SK-N-SH (cell line): ENCODE results near the gene ALPK3.

Source experiments
- CHD2 ChIP-seq: fragments of 150-350 bp; IDR thresholded peaks from 2 replicates; pipeline ENCODE4 v1.6.1; 2018; ENCODE audit warnings: low read length; ENCODE audit not compliant: partially characterized antibody
- CTCF ChIP-seq: fragments of 200-600 bp; sonication (generic); IDR thresholded peaks from 2 replicates; pipeline ENCODE4 v1.6.1; 2017; ENCODE audit warnings: antibody characterized with exemption, mild to moderate bottlenecking, moderate library complexity
- EP300 ChIP-seq, 2 experiments: IDR thresholded peaks; 2 replicates each; pipeline versions ENCODE4 v1.4.0 to v1.6.1; 2012; ENCODE audit warnings: borderline replicate concordance in 1 of 2, low read depth in 1 of 2, low read length in 1 of 2
- EZH2phosphoT487 ChIP-seq: fragments of 200-600 bp; sonication (generic); IDR thresholded peaks from 2 replicates; pipeline ENCODE4 v1.6.1; 2017; ENCODE audit warnings: low read depth, mixed run types, mild to moderate bottlenecking, antibody characterized with exemption, moderate library complexity, borderline replicate concordance
- FOXM1 ChIP-seq: IDR thresholded peaks from 2 replicates; pipeline ENCODE4 v1.4.0; 2012; ENCODE audit warnings: low read depth, mild to moderate bottlenecking
- IRF3 ChIP-seq: fragments of 150-350 bp; IDR thresholded peaks from 2 replicates; pipeline ENCODE4 v1.6.1; 2016; ENCODE audit warnings: mild to moderate bottlenecking, low read depth, low read length
- JUND ChIP-seq: IDR thresholded peaks from 2 replicates; pipeline ENCODE4 v1.4.0; 2012
- MAX ChIP-seq: IDR thresholded peaks from 2 replicates; pipeline ENCODE4 v1.4.0; 2012; ENCODE audit warnings: low read depth
- MXI1 ChIP-seq: IDR thresholded peaks from 2 replicates; pipeline ENCODE4 v1.6.1; 2012; ENCODE audit warnings: mild to moderate bottlenecking, low read depth, low read length, improper control_type of control experiment
- RFX5 ChIP-seq: IDR thresholded peaks from 2 replicates; pipeline ENCODE4 v1.6.1; 2012; ENCODE audit warnings: mild to moderate bottlenecking, improper control_type of control experiment, low read length
- TAF1 ChIP-seq: IDR thresholded peaks from 2 replicates; pipeline ENCODE4 v1.6.1; 2012; ENCODE audit warnings: low read depth, mild to moderate bottlenecking, low read length, moderate library complexity, borderline replicate concordance

GRCh38 chr15:84914351-84914750, 97.2 kb downstream of the ALPK3 start:
- TF ChIP-seq EZH2phosphoT487: no peak
- TF ChIP-seq IRF3: no peak
- no peak for TF ChIP-seq EP300 (IDR thresholded peaks at IDR 0.05; ENCODE audit: borderline replicate concordance in 1 of 2, low read depth in 1 of 2, low read length in 1 of 2)
- TF ChIP-seq CTCF: no peak
- TF ChIP-seq RFX5: no peak
- TF ChIP-seq FOXM1: no peak
- TF ChIP-seq CHD2: no peak
- no peak for TF ChIP-seq JUND
- no peak for TF ChIP-seq MXI1
- no peak for TF ChIP-seq MAX
- no peak for TF ChIP-seq TAF1
